Hepatocyte (in vitro differentiated cells): ENCODE data around the gene C5orf24.

Source experiments
- EZH2 ChIP-seq: fragments of 200-600 bp; sonication (generic); IDR thresholded peaks from 2 replicates; pipeline ENCODE4 v1.6.1; 2016; ENCODE audit warnings: antibody characterized with exemption, mild to moderate bottlenecking, borderline replicate concordance
- EZH2phosphoT487 ChIP-seq: fragments of 200-600 bp; sonication (generic); IDR thresholded peaks from one replicate; pipeline ENCODE4 v1.6.1; 2018; ENCODE audit warnings: antibody characterized with exemption, mild to moderate bottlenecking, low read depth, moderate library complexity; ENCODE audit not compliant: unreplicated experiment, severe bottlenecking
- TF ChIP-seq, protein P1 (sequence below): fragments of 200-600 bp; sonication (generic); IDR thresholded peaks from 2 replicates; pipeline ENCODE4 v1.5.1; 2016; ENCODE audit warnings: antibody characterized with exemption, mild to moderate bottlenecking; ENCODE audit not compliant: poor library complexity

DNA sequence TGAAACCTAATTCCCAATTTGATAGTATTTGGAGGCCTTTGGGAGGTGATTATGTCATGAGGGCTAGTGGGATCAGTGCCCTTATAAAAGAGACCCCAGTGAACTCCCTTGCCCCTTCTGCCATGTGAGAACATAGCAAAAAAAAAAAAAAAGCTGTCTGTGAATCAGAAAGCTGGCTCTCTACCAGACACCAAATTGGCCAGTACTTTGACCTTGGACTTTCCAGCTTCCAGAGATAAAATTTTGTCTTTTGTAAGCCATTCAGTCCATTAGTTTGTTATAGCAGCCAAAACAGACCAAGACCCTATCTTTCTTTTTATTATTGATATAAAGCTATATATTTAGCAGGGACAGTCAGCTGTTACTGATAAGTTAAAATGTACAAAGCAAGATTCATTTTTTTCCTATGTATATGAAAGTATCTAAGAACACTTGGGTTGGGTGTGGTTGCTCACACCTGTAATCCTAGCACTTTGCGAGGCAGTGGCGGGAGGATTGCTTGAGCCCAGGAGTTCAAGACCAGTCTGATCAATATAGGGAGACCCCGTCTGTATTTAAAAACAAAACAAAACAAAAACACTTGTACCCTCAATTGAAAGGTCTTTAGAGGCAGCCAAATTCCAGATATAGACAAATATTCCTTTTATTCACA is 8.1 kb upstream of the C5orf24 start:
- TF ChIP-seq, protein P1, sequence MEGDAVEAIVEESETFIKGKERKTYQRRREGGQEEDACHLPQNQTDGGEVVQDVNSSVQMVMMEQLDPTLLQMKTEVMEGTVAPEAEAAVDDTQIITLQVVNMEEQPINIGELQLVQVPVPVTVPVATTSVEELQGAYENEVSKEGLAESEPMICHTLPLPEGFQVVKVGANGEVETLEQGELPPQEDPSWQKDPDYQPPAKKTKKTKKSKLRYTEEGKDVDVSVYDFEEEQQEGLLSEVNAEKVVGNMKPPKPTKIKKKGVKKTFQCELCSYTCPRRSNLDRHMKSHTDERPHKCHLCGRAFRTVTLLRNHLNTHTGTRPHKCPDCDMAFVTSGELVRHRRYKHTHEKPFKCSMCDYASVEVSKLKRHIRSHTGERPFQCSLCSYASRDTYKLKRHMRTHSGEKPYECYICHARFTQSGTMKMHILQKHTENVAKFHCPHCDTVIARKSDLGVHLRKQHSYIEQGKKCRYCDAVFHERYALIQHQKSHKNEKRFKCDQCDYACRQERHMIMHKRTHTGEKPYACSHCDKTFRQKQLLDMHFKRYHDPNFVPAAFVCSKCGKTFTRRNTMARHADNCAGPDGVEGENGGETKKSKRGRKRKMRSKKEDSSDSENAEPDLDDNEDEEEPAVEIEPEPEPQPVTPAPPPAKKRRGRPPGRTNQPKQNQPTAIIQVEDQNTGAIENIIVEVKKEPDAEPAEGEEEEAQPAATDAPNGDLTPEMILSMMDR = no peak
- TF ChIP-seq EZH2 (no peak), EZH2phosphoT487 (no peak)
